Kidney (tissue), 14 donors: ENCODE results near the gene GABRB1. TPM values are rescaled to one million over a fixed set of nuclear protein-coding genes. Genes with fewer than 3 reads are reported as not detected.

Experiments used
- DNase-seq, 5 donors: peaks; one replicate each; pipeline ENCODE4 v3.0.0-alpha.2; 2013 to 2020
- FAIRE-seq: peaks from 2 replicates; lab custom pipeline; 2012; peaks lifted over from hg19 to GRCh38; lab: Jason Lieb, UNC
- H3K27ac ChIP-seq, 2 donors: one replicate each; pipeline ENCODE4 v1.7.0; 2013; ENCODE audit warnings: low read depth in 2 of 2, low read length in 2 of 2, inconsistent platforms in 1 of 2
- H3K27me3 ChIP-seq: one replicate; pipeline ENCODE4 v1.7.1; 2013; ENCODE audit warnings: low read length, inconsistent platforms; ENCODE audit not compliant: control insufficient read depth, insufficient read depth
- H3K36me3 ChIP-seq, 3 donors: one replicate each; pipeline versions ENCODE4 v1.7.0 to v1.7.1; 2013; ENCODE audit warnings: low read length in 3 of 3, control low read depth in 1 of 3, inconsistent platforms in 1 of 3; ENCODE audit not compliant: insufficient read depth in 3 of 3, control insufficient read depth in 2 of 3
- H3K4me1 ChIP-seq, 3 donors: one replicate each; pipeline versions ENCODE4 v1.7.0 to v1.7.1; 2013; ENCODE audit warnings: low read length in 3 of 3, inconsistent platforms in 1 of 3, low read depth in 1 of 3; ENCODE audit not compliant: control insufficient read depth in 2 of 3, insufficient read depth in 2 of 3
- H3K4me3 ChIP-seq, 3 donors: one replicate each; pipeline versions ENCODE4 v1.7.0 to v1.8.1; 2013; ENCODE audit warnings: low read length in 3 of 3, control low read depth in 1 of 3, inconsistent platforms in 1 of 3
- H3K9ac ChIP-seq, 3 donors: one replicate each; pipeline versions ENCODE4 v1.7.0 to v1.7.1; 2013; ENCODE audit warnings: low read length in 3 of 3, control low read depth in 1 of 3, inconsistent platforms in 1 of 3
- H3K9me3 ChIP-seq, 3 donors: one replicate each; pipeline versions ENCODE4 v1.7.0 to v1.7.1; 2013; ENCODE audit warnings: low read length in 3 of 3, control low read depth in 1 of 3, inconsistent platforms in 1 of 3; ENCODE audit not compliant: control insufficient read depth in 2 of 3, insufficient read depth in 1 of 3
- CTCF ChIP-seq: IDR thresholded peaks from 3 replicates; pipeline ENCODE4 v1.5.1; 2012; ENCODE audit warnings: mild to moderate bottlenecking, moderate library complexity, borderline replicate concordance; ENCODE audit not compliant: insufficient read depth; ENCODE audit errors: extremely low read depth
- intact Hi-C: fragments of 100-400 bp; cut with DNase I; formaldehyde crosslinking; loops from one replicate; pipeline ENCODE4 v1.11.1; 2022
- polyA plus RNA-seq: library from polyadenylated mRNA; stranded (reverse); fragments of 350-450 nt; fragmentation: Illumina TruSeq; extraction: RNeasy Lipid Tissue Mini Kit (QIAGEN cat#74804); gene quantifications from one replicate; pipeline ENCODE4 v1.2.3, GENCODE V29; 2014; ENCODE audit warnings: low read depth, low replicate concordance; ENCODE audit not compliant: insufficient read depth
- total RNA-seq: library from RNA; stranded (reverse); fragmentation: NEBNext Ultra II Directional; extraction: Animal tissue kit (Norgen Biotek cat#: 25700); gene quantifications from one replicate; pipeline ENCODE4 v1.2.1, GENCODE V29; 2021
- donor health status: control.
- donor health status: control.
- donor health status: control.
- donor health status: control.
- donor health status: control.
- donor health status: DM: yes; HTN: yes; CAD: no.
- donor health status: Normal renal cell carcinoma (clear cell type).

GABRB1 gene
- total and polyA plus RNA-seq, 2 donors from 2014 or later = 0.79 to 0.82 TPM

DNA sequence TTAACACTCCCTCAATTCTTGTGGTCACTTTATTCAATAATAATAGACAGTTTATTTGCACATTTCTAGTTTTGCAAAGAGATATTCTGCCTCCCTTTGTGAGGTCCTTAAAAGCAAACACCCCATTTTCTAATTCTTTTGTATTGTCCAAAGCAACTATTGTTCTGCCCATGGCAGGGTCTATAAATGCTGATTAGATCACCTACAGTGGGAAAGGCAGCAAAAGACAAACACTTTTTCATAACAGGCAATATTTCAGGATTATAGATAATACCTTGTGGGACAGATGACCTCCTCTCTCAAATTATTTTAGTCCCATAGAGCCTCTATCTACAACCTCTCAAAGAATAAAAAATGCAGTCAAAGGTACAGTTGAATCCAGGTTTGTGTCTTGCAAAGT, 403.6 kb downstream of the GABRB1 start:
- no peaks in the 10 kb centered on the region for H3K27me3 ChIP-seq
- FAIRE-seq (no peak), DNase-seq (no peak)
- H3K4me3 ChIP-seq = no peak overlapping the region
- H3K9ac ChIP-seq = no peak overlapping the region
- H3K4me1 ChIP-seq = no peaks in the 10 kb centered on the region
- H3K36me3 ChIP-seq = no peaks in the 10 kb centered on the region
- no peak for TF ChIP-seq CTCF
- no peak overlapping the region for H3K27ac ChIP-seq
- H3K9me3 ChIP-seq = no peaks in the 10 kb centered on the region
- intact Hi-C loops = no loop called here

GRCh38 chr4:47442980-47443379, 411.6 kb downstream of the GABRB1 start:
- H3K27me3 ChIP-seq = no peaks in the 10 kb centered on the region
- H3K9me3 ChIP-seq = no peaks in the 10 kb centered on the region
- H3K27ac ChIP-seq = no peak overlapping the region
- H3K9ac ChIP-seq = no peak overlapping the region
- no peak for FAIRE-seq
- H3K4me1 ChIP-seq = no peaks in the 10 kb centered on the region
- H3K4me3 ChIP-seq = no peak overlapping the region
- no peak for DNase-seq
- TF ChIP-seq CTCF = no peak
- no peaks in the 10 kb centered on the region for H3K36me3 ChIP-seq
- intact Hi-C loops = no loop called here

GRCh38 chr4:47444031-47444430, 412.7 kb downstream of the GABRB1 start:
- Histone ChIP-seq H3K9me3 (no peaks in the 10 kb centered on the region), H3K27ac (no peak overlapping the region), H3K27me3 (no peaks in the 10 kb centered on the region), H3K36me3 (no peaks in the 10 kb centered on the region), H3K4me1 (no peaks in the 10 kb centered on the region), H3K4me3 (no peak overlapping the region), H3K9ac (no peak overlapping the region)
- DNase-seq (no peak), FAIRE-seq (no peak)
- intact Hi-C loops = no loop called here
- no peak for TF ChIP-seq CTCF

GRCh38 chr4:47451657-47452056, 420.3 kb downstream of the GABRB1 start:
- no peak for TF ChIP-seq CTCF
- DNase-seq (no peak), FAIRE-seq (no peak)
- peaks cover 0 to 5% (median 2%) of the 10 kb centered on the region in 3 donors for H3K36me3 ChIP-seq
- no peak overlapping the region for H3K9ac ChIP-seq
- intact Hi-C loops = no loop called here
- H3K27me3 ChIP-seq = no peaks in the 10 kb centered on the region
- H3K27ac ChIP-seq = no peak overlapping the region
- H3K9me3 ChIP-seq = no peaks in the 10 kb centered on the region
- H3K4me3 ChIP-seq = no peak overlapping the region
- H3K4me1 ChIP-seq = no peaks in the 10 kb centered on the region
